ELR (cell line): ENCODE data around the gene CTXN1.
A peak's percentile ranks its signal among the peaks of the same experiment; 100 is the strongest.
"Not testable (repeated sequence)": the region's sequence is repeated elsewhere in the genome, so short reads cannot be mapped to it uniquely, and the experiment has no call there.

Experiments used
- DNase-seq: peaks from one replicate; pipeline ENCODE4 v3.0.0-alpha.2; 2015; ENCODE audit warnings: low read depth

The CTXN1 gene

GRCh38 chr19:7925171-7925851 is 624 bp downstream of the CTXN1 start:
- peak; percentile 81 for DNase-seq

GRCh38 chr19:7924651-7925170 is 1.2 kb downstream of the CTXN1 start:
- DNase-seq, result no peak

- no peak for DNase-seq
These were observed 1.7 kb downstream of the CTXN1 start for GRCh38 chr19:7924241-7924640.

GRCh38 chr19:7923295-7924191 is 2.4 kb downstream of the CTXN1 start:
- no peak for DNase-seq

- no peak for DNase-seq
These were observed 3.1 kb downstream of the CTXN1 start for GRCh38 chr19:7922836-7923195.

- DNase-seq, result no peak
These were observed 3.7 kb downstream of the CTXN1 start for GRCh38 chr19:7921967-7922835.

- DNase-seq, result no peak
These were observed 4.5 kb downstream of the CTXN1 start for GRCh38 chr19:7921302-7921966.

- peak; percentile 98 for DNase-seq
These were observed 5.2 kb downstream of the CTXN1 start for GRCh38 chr19:7920519-7921301.

- DNase-seq, result peak; percentile 94
These were observed 6.1 kb downstream of the CTXN1 start, which contains the start of gene SNAPC2 for GRCh38 chr19:7919610-7920518. SNAPC2 (plus strand) TSS chr19:7920338; CDS start chr19:7920367, 29 bp downstream.

GRCh38 chr19:7918615-7919421 is 7.1 kb downstream of the CTXN1 start:
- no peak for DNase-seq

GRCh38 chr19:7918062-7918614 is 7.8 kb downstream of the CTXN1 start:
- DNase-seq, result not testable (repeated sequence)

GRCh38 chr19:7917267-7918061 is 8.5 kb downstream of the CTXN1 start:
- peak; percentile 74 for DNase-seq

- peak; percentile 20 for DNase-seq
These were observed 9.0 kb downstream of the CTXN1 start for GRCh38 chr19:7916955-7917266.

- peak; percentile 50 for DNase-seq
These were observed 9.6 kb downstream of the CTXN1 start for GRCh38 chr19:7916103-7916954.

- DNase-seq, result no peak
These were observed 10.5 kb downstream of the CTXN1 start for GRCh38 chr19:7915250-7916102.

GRCh38 chr19:7914598-7915045 is 11.3 kb downstream of the CTXN1 start, which contains the start of gene TGFBR3L:
TGFBR3L (plus strand) TSS chr19:7914830.
- DNase-seq, result no peak
